H1 (cell line): ENCODE measurements around the gene OR51B4. TPM values are rescaled to one million over a fixed set of nuclear protein-coding genes. Genes with fewer than 3 reads are reported as not detected.

Experiments used
- CEBPB ChIP-seq: IDR thresholded peaks from 2 replicates; pipeline ENCODE4 v1.6.1; 2012; ENCODE audit warnings: low read depth, low read length
- CHD7 ChIP-seq: fragments of 300-600 bp; sonication (generic); IDR thresholded peaks from 2 replicates; pipeline ENCODE4 v1.7.1; 2012; ENCODE audit warnings: low read length, moderate library complexity, mild to moderate bottlenecking, inconsistent platforms; ENCODE audit not compliant: insufficient replicate concordance
- CREB1 ChIP-seq: IDR thresholded peaks from 2 replicates; pipeline ENCODE4 v1.6.1; 2012; ENCODE audit warnings: inconsistent platforms
- EGR1 ChIP-seq: IDR thresholded peaks from 2 replicates; pipeline ENCODE4 v1.6.1; 2011; ENCODE audit warnings: low read depth, low read length, borderline replicate concordance
- HDAC6 ChIP-seq: IDR thresholded peaks from one replicate; pipeline ENCODE4 v1.7.1; 2012; ENCODE audit warnings: low read depth, mild to moderate bottlenecking, inconsistent platforms, low read length, moderate library complexity
- KDM1A ChIP-seq: fragments of 200-600, 300-600 bp; sonication (generic); IDR thresholded peaks from 2 replicates; pipeline ENCODE4 v1.7.1; 2016; ENCODE audit warnings: mild to moderate bottlenecking, low read length, borderline replicate concordance
- PHF8 ChIP-seq: fragments of 200-600 bp; sonication (generic); conservative IDR thresholded peaks from 2 replicates; pipeline ENCODE4 v1.7.1; 2012; ENCODE audit warnings: low read depth, mild to moderate bottlenecking, inconsistent platforms, low read length, moderate library complexity
- SRF ChIP-seq: IDR thresholded peaks from 2 replicates; pipeline ENCODE4 v1.6.1; 2011; ENCODE audit warnings: mild to moderate bottlenecking, low read depth, low read length, moderate library complexity
- ZNF274 ChIP-seq: IDR thresholded peaks from 2 replicates; pipeline ENCODE4 v1.7.0; 2012; ENCODE audit warnings: low read length, borderline replicate concordance; ENCODE audit errors: extremely low read depth
- polyA plus RNA-seq, 7 experiments: library from polyadenylated mRNA; depleted of rRNA in 3 of 7; stranded (reverse) in 5 of 7; unstranded in 2 of 7; fragments of >200 nt in 5 of 7; fragments of 200-250 nt in 2 of 7; gene quantifications; 1 replicate in 5 of 7; 2 replicates in 1 of 7; 4 replicates in 1 of 7; pipeline versions ENCODE4 v1.2.1 to v1.2.3, GENCODE V29; 2011 to 2013; ENCODE audit warnings: missing spikeins in 2 of 7, mixed read lengths in 2 of 7
- total RNA-seq: library from RNA; stranded (reverse); fragmentation: NEBNext Ultra II Directional; extraction: Animal tissue kit (Norgen Biotek cat#: 25700); gene quantifications from 2 replicates; pipeline ENCODE4 v1.2.1, GENCODE V29; 2021

OR51B4 gene
- total and polyA plus RNA-seq, 2 of the 8 experiments (the other 6 are each of a cell fraction or from before 2014, with no cell fraction given): not detected

DNA sequence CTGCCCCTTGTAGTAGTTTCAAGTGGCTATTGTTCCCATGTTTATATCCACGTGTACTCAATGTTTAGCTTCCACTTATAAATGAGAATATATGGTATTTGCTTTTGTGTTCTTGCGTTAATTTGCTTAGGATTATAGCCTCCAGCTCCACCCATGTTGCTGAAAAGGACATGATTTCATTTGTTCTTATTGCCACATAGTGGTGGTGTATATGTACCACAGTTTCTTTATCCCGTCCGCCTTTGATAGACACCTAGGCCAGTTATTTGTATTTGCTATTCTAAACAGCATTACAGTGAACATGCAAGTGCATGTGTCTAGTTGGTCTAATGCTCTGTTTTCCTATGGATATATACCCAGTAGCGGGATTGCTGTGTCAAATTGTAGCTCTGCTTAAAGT is 15.5 kb upstream of the OR51B4 start (continued):
- no peak for TF ChIP-seq CHD7
- TF ChIP-seq ZNF274: no peak
- no peak for TF ChIP-seq EGR1
- no peak for TF ChIP-seq SRF
- no peak for TF ChIP-seq PHF8
- no peak for TF ChIP-seq KDM1A
- TF ChIP-seq CEBPB: no peak
- no peak for TF ChIP-seq HDAC6
- no peak for TF ChIP-seq CREB1
